COLO668 (cell line): Measurements from ENCODE around the gene AGR2.

Source experiments
- DNase-seq: peaks from one replicate; lab custom pipeline; 2025; ENCODE audit not compliant: unreplicated experiment; lab: John Stamatoyannopoulos, UW

AGR2 gene

DNA sequence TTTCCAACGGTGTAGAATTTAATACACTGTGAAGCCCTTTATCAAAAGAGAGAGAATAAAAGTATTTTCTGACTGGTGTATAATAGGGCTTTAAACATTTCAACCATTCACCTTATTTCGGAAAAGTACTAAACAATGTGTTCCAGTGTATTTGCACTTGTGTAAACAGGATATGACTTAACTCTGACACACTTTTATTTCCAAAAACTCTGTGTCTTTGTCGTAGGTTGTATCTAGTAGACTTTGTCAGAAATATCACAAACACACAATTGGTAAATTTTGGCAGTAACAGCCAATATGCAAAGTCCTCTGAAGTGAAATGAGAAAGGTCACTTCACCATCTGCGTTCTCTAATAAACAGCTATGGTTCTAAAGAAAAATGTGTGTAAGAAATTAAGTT lies 61.6 kb downstream of the AGR2 start:
- no peak for DNase-seq

DNA sequence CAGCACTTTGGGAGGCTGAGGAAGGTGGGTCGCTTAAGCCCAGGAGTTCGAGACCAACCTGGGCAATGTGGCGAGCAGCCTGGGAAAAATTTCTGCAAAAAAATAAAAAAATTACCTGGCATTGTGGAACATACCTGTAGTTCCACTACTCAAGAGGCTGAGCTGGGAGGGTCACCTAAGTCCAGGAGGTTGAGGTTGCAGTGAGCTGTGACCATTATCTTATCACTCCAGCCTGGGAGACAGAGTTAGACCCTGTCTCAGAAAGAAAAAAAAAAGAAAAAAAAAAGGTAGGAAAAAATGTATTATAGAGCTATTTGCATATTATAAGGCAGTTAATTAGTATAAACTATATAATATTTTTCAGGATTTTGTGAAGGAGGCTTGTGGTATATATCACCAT lies 62.3 kb downstream of the AGR2 start:
- no peak for DNase-seq
